Naive thymus-derived CD4-positive, alpha-beta T cell (primary cell): ENCODE results near the gene UIMC1. TPM values are rescaled to one million over a fixed set of nuclear protein-coding genes. Genes with fewer than 3 reads are reported as not detected.

ENCODE experiments used
- ATAC-seq: fragments of 150-1000 bp; cut with Tn5 transposase; 2 replicates; pipeline ENCODE4 v1.10.0; 2021; ENCODE audit warnings: mild to moderate bottlenecking, moderate library complexity
- CTCF ChIA-PET: fragments of 350-600 bp; sonication (Branson Sonifier 250); formaldehyde crosslinking; loops from one replicate; lab custom pipeline; 2021; ENCODE audit warnings: antibody characterized with exemption; lab: Charles Lee
- POLR2A ChIA-PET: fragments of 350-600 bp; sonication (Branson Sonifier 250); formaldehyde crosslinking; loops from one replicate; lab custom pipeline; 2021; ENCODE audit warnings: antibody characterized with exemption, inconsistent platforms; lab: Charles Lee
- DNase-seq, 9 donors: peaks; one replicate each; pipeline versions ENCODE4 v3.0.0 to v3.0.0-alpha.2; 2020 to 2022; ENCODE audit warnings: mixed read lengths in 1 of 9
- H3K27ac ChIP-seq: one replicate; pipeline ENCODE4 v1.7.0; 2013; ENCODE audit warnings: mild to moderate bottlenecking, low read depth, low read length, moderate library complexity
- H3K27me3 ChIP-seq, 2 donors: one replicate each; pipeline ENCODE4 v1.7.0; 2013; ENCODE audit warnings: low read length in 2 of 2, mild to moderate bottlenecking in 2 of 2, moderate library complexity in 2 of 2; ENCODE audit not compliant: control insufficient read depth in 2 of 2, insufficient read depth in 2 of 2
- H3K36me3 ChIP-seq, 3 experiments: 1 replicate in 2 of 3; 2 replicates in 1 of 3; pipeline ENCODE4 v1.7.0; 2013; ENCODE audit warnings: low read length in 3 of 3, mild to moderate bottlenecking in 3 of 3, moderate library complexity in 1 of 3; ENCODE audit not compliant: insufficient read depth in 3 of 3, control insufficient read depth in 2 of 3
- H3K4me1 ChIP-seq, 2 donors: one replicate each; pipeline ENCODE4 v1.7.0; 2013; ENCODE audit warnings: low read length in 2 of 2, mild to moderate bottlenecking in 2 of 2, moderate library complexity in 1 of 2; ENCODE audit not compliant: control insufficient read depth in 2 of 2, insufficient read depth in 2 of 2
- H3K4me3 ChIP-seq: 2 replicates; pipeline ENCODE4 v1.7.0; 2013; ENCODE audit warnings: mild to moderate bottlenecking, low read length
- H3K9me3 ChIP-seq, 3 experiments: 1 replicate in 2 of 3; 2 replicates in 1 of 3; pipeline ENCODE4 v1.7.0; 2013; ENCODE audit warnings: low read length in 3 of 3; ENCODE audit not compliant: control insufficient read depth in 2 of 3
- H3K27ac Mint-ChIP-seq, 9 donors: one replicate each; pipeline ENCODE4 v1.8.0; 2020 to 2022; ENCODE audit warnings: mixed read lengths in 9 of 9, mild to moderate bottlenecking in 8 of 9, moderate library complexity in 5 of 9, inconsistent platforms in 2 of 9
- H3K27me3 Mint-ChIP-seq, 5 donors: one replicate each; pipeline ENCODE4 v1.8.0; 2021 to 2022; ENCODE audit warnings: mixed read lengths in 5 of 5, mild to moderate bottlenecking in 1 of 5
- H3K36me3 Mint-ChIP-seq, 5 donors: one replicate each; pipeline ENCODE4 v1.8.0; 2020 to 2022; ENCODE audit warnings: mixed read lengths in 5 of 5, mild to moderate bottlenecking in 3 of 5, inconsistent platforms in 1 of 5
- H3K4me1 Mint-ChIP-seq, 7 donors: one replicate each; pipeline ENCODE4 v1.8.0; 2020 to 2022; ENCODE audit warnings: mixed read lengths in 7 of 7, mild to moderate bottlenecking in 3 of 7, inconsistent platforms in 1 of 7
- H3K4me3 Mint-ChIP-seq, 10 donors: one replicate each; pipeline ENCODE4 v1.8.0; 2020 to 2022; ENCODE audit warnings: mild to moderate bottlenecking in 10 of 10, mixed read lengths in 10 of 10, moderate library complexity in 6 of 10, inconsistent platforms in 2 of 10
- H3K9me3 Mint-ChIP-seq, 11 donors: one replicate each; pipeline ENCODE4 v1.8.0; 2020 to 2022; ENCODE audit warnings: mixed read lengths in 11 of 11, mild to moderate bottlenecking in 4 of 11, inconsistent platforms in 1 of 11, moderate library complexity in 1 of 11
- intact Hi-C, 2 donors: fragments of 100-400 bp; cut with micrococcal nuclease; formaldehyde crosslinking; loops; one replicate each; pipeline ENCODE4 v1.15.1; 2023
- polyA plus RNA-seq, 2 donors: library from polyadenylated mRNA; unstranded; fragments of 300-500 nt; fragmentation: Illumina TruSeq; gene quantifications; one replicate each; pipeline ENCODE4 v1.2.3, GENCODE V29; 2021
- total RNA-seq, 6 experiments: library from RNA in 5 of 6; stranded (reverse) in 5 of 6; gene quantifications; 1 replicate in 5 of 6; 2 replicates in 1 of 6; pipeline ENCODE4 v1.2.3 and lab custom pipeline; 2021 to 2026

UIMC1 gene
- total and polyA plus RNA-seq, 7 experiments from 2014 or later, result 17.5 to 60.8 (median 56.8) TPM

DNA sequence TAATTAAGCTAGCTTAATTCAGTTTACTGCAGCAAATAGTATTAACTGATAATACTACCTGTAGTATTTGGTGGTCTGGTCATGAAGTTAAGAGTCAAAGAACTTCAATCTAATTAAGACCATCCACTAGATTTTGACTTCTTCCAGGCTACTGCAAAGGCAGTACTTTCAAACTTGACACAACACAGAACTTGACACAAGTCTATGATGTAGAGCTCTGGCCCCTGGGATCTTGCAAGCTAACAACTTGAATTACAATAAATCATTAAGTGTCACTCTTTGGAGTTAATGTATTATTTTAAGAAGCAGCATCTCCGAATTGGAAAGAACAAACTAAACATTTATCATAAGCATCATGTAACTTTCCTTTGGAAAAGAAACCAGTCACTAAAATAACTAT is 40.9 kb downstream of the UIMC1 start:
- Mint-ChIP-seq H3K27ac (peak overlapping the region in 1 of 9 donors; percentile 20), H3K4me3 (no peak overlapping the region), H3K27me3 (no peaks in the 10 kb centered on the region), H3K4me1 (peaks cover 0 to 4% (median 1%) of the 10 kb centered on the region in 7 donors), H3K36me3 (peaks cover 5 to 26% (median 18%) of the 10 kb centered on the region in 5 donors), H3K9me3 (peaks cover 0 to 2% (median 0%) of the 10 kb centered on the region in 11 donors)
- ATAC-seq (no peak), DNase-seq (no peak)
- H3K4me1 ChIP-seq, result no peaks in the 10 kb centered on the region
- intact Hi-C loops, result no loop called here
- ChIA-PET CTCF (interaction anchor here (0.6 kb wide), 1 partner anchor 52 kb away, joined by 3 read pairs; no protein-coding TSS in a partner anchor), POLR2A (no interaction called here)
- H3K27ac ChIP-seq, result no peak overlapping the region
- H3K9me3 ChIP-seq, result no peaks in the 10 kb centered on the region
- H3K27me3 ChIP-seq, result no peaks in the 10 kb centered on the region
- H3K4me3 ChIP-seq, result no peak overlapping the region
- peaks cover 3 to 25% (median 4%) of the 10 kb centered on the region in 3 experiments for H3K36me3 ChIP-seq

DNA sequence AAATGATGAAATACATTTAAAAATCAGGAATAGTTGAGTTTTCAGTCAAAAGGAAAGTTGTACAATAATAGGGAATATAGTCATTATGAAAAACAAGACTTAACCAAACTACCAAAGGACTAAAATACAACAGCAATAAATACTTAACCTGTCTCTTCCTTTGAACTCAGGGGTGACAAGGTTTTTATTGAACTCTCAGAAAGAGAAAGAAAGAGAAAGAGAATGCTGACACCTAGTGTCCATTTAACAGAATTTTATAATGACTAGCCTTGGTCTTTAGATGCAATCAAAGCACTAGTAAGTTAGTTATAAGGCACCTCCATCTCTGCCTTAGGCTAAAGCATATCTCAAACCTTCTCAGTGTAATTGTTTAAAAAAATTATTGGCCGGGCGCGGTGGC is 47.5 kb downstream of the UIMC1 start:
- Histone ChIP-seq H3K36me3 (peaks cover 4 to 10% (median 4%) of the 10 kb centered on the region in 3 experiments), H3K4me3 (no peak overlapping the region), H3K4me1 (no peaks in the 10 kb centered on the region), H3K9me3 (no peaks in the 10 kb centered on the region), H3K27ac (no peak overlapping the region), H3K27me3 (no peaks in the 10 kb centered on the region)
- intact Hi-C loops, result loop anchor here (2.0 to 10.0 kb wide), 6 partner anchors 146 to 1227 kb away; partner anchors contain the start of gene SIMC1 (in 1 of the 2)
- H3K4me3 Mint-ChIP-seq, result no peak overlapping the region
- peak; percentile 70 for ATAC-seq
- H3K27ac Mint-ChIP-seq, result peak overlapping the region in 1 of 9 donors; percentile 19
- ChIA-PET POLR2A (no interaction called here), CTCF (interaction anchor here (0.7 to 1.6 kb wide), 3 partner anchors 294 to 590 kb away, joined by 3 to 8 read pairs (median 3); no protein-coding TSS in a partner anchor)
- H3K9me3 Mint-ChIP-seq, result peaks cover 0 to 2% (median 0%) of the 10 kb centered on the region in 11 donors
- H3K27me3 Mint-ChIP-seq, result no peaks in the 10 kb centered on the region
- peak in 6 of 9 donors; percentile 21 to 59 (median 41) for DNase-seq
- peaks cover 2 to 19% (median 11%) of the 10 kb centered on the region in 7 donors for H3K4me1 Mint-ChIP-seq
- H3K36me3 Mint-ChIP-seq, result peaks cover 2 to 27% (median 15%) of the 10 kb centered on the region in 5 donors

DNA sequence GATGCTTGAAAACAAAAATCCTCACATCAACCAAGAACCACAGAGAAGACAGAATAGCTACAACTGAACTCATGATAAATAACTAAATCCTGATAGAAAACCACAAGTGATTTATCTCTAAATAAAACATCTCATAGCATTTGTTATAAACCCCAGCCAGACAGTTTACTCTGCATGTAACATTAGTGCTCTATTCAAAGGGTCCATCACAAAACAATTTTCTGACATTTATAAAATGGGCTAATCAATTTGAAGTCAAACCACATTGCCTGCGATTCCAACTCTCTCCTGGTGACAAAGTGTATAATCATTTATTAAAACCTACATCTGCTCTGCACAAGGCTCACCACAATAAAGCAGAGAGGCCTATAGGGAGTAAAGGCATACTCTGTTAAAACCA is 49.8 kb downstream of the UIMC1 start:
- Histone ChIP-seq H3K27ac (no peak overlapping the region), H3K9me3 (no peaks in the 10 kb centered on the region), H3K4me3 (no peak overlapping the region), H3K36me3 (peaks cover 4 to 20% (median 4%) of the 10 kb centered on the region in 3 experiments), H3K4me1 (no peaks in the 10 kb centered on the region), H3K27me3 (no peaks in the 10 kb centered on the region)
- H3K36me3 Mint-ChIP-seq, result peaks cover 1 to 36% (median 17%) of the 10 kb centered on the region in 5 donors
- no peak for ATAC-seq
- intact Hi-C loops, result loop anchor here (5.0 to 10.0 kb wide), 3 partner anchors 384 to 1224 kb away; partner anchors contain the start of gene SIMC1 (in 1 of the 2)
- no peaks in the 10 kb centered on the region for H3K27me3 Mint-ChIP-seq
- H3K4me3 Mint-ChIP-seq, result no peak overlapping the region
- ChIA-PET CTCF (interaction anchor here (0.6 to 2.6 kb wide), 2 partner anchors 85 to 296 kb away, joined by 4 to 7 read pairs; no protein-coding TSS in a partner anchor), POLR2A (no interaction called here)
- H3K9me3 Mint-ChIP-seq, result no peaks in the 10 kb centered on the region
- no peak for DNase-seq
- H3K4me1 Mint-ChIP-seq, result peaks cover 3 to 19% (median 10%) of the 10 kb centered on the region in 7 donors
- H3K27ac Mint-ChIP-seq, result peak overlapping the region in 2 of 9 donors; percentile 17 to 32

GRCh38 chr5:176955895-176956294 is 50.7 kb downstream of the UIMC1 start:
- Mint-ChIP-seq H3K4me3 (no peak overlapping the region), H3K4me1 (peaks cover 3 to 19% (median 10%) of the 10 kb centered on the region in 7 donors), H3K9me3 (no peaks in the 10 kb centered on the region), H3K36me3 (peaks cover 2 to 44% (median 18%) of the 10 kb centered on the region in 5 donors), H3K27ac (peak overlapping the region in 1 of 9 donors; percentile 45), H3K27me3 (no peaks in the 10 kb centered on the region)
- ChIA-PET CTCF (interaction anchor here (2.5 kb wide), 1 partner anchor 295 kb away, joined by 7 read pairs; no protein-coding TSS in a partner anchor), POLR2A (no interaction called here)
- Histone ChIP-seq H3K27me3 (no peaks in the 10 kb centered on the region), H3K36me3 (peaks cover 4 to 21% (median 8%) of the 10 kb centered on the region in 3 experiments), H3K4me3 (no peak overlapping the region), H3K27ac (no peak overlapping the region), H3K9me3 (no peaks in the 10 kb centered on the region), H3K4me1 (no peaks in the 10 kb centered on the region)
- ATAC-seq (no peak), DNase-seq (no peak)
- intact Hi-C loops, result loop anchor here (5.0 to 10.0 kb wide), 3 partner anchors 384 to 1224 kb away; partner anchors contain the start of gene SIMC1 (in 1 of the 2)

GRCh38 chr5:176954050-176954449 is 52.5 kb downstream of the UIMC1 start:
- intact Hi-C loops, result loop anchor here in 1 of 2 donors (10.0 kb wide), 1 partner anchor 719 kb away; the partner anchor contains the start of gene SIMC1
- no peak overlapping the region for H3K4me3 Mint-ChIP-seq
- Histone ChIP-seq H3K27ac (no peak overlapping the region), H3K36me3 (peaks cover 4 to 35% (median 8%) of the 10 kb centered on the region in 3 experiments), H3K4me1 (no peaks in the 10 kb centered on the region), H3K4me3 (no peak overlapping the region), H3K9me3 (no peaks in the 10 kb centered on the region), H3K27me3 (no peaks in the 10 kb centered on the region)
- ChIA-PET POLR2A (interaction anchor here (0.6 kb wide), 1 partner anchor 90 kb away, joined by 5 read pairs; no protein-coding TSS in a partner anchor), CTCF (interaction anchor here (2.5 kb wide), 1 partner anchor 293 kb away, joined by 7 read pairs; no protein-coding TSS in a partner anchor)
- H3K27ac Mint-ChIP-seq, result no peak overlapping the region
- ATAC-seq (no peak), DNase-seq (no peak)
- peaks cover 1 to 16% (median 7%) of the 10 kb centered on the region in 7 donors for H3K4me1 Mint-ChIP-seq
- no peaks in the 10 kb centered on the region for H3K9me3 Mint-ChIP-seq
- H3K36me3 Mint-ChIP-seq, result peaks cover 4 to 48% (median 18%) of the 10 kb centered on the region in 5 donors
- no peaks in the 10 kb centered on the region for H3K27me3 Mint-ChIP-seq

GRCh38 chr5:176952531-176953193 is 53.9 kb downstream of the UIMC1 start:
- Histone ChIP-seq H3K27ac (no peak overlapping the region), H3K36me3 (peaks cover 4 to 44% (median 4%) of the 10 kb centered on the region in 3 experiments), H3K9me3 (no peaks in the 10 kb centered on the region), H3K4me1 (no peaks in the 10 kb centered on the region), H3K4me3 (no peak overlapping the region), H3K27me3 (no peaks in the 10 kb centered on the region)
- Mint-ChIP-seq H3K36me3 (peaks cover 8 to 56% (median 22%) of the 10 kb centered on the region in 5 donors), H3K4me1 (peaks cover 0 to 13% (median 4%) of the 10 kb centered on the region in 7 donors), H3K4me3 (no peak overlapping the region), H3K27ac (no peak overlapping the region), H3K27me3 (no peaks in the 10 kb centered on the region), H3K9me3 (no peaks in the 10 kb centered on the region)
- DNase-seq, result no peak
- POLR2A ChIA-PET, result no interaction called here
- no peak for ATAC-seq
- intact Hi-C loops, result loop anchor here in 1 of 2 donors (10.0 kb wide), 1 partner anchor 718 kb away; the partner anchor contains the start of gene SIMC1
- CTCF ChIA-PET, result no interaction called here
